ENCODE data around the gene FBF1. TPM values are rescaled to one million over a fixed set of nuclear protein-coding genes. Genes with fewer than 3 reads are reported as not detected.
A peak's percentile ranks its signal among the peaks of the same experiment; 100 is the strongest.

The FBF1 gene
- total and polyA plus RNA-seq, 2 of the 8 experiments (the other 6 are each of a cell fraction or from before 2014, with no cell fraction given): 8.1 to 13.1 TPM

GRCh38 chr17:75904749-75905521, 35.9 kb downstream of the FBF1 start, which contains the start of gene MRPL38:
Gene MRPL38 (minus strand): TSS chr17:75904884. CDS start chr17:75904875, 9 bp downstream.
- H3K4me2 ChIP-seq (ENCODE audit: insufficient read depth in 1 of 2, low read depth in 2 of 2, low read length in 2 of 2): peak within 1 kb of the TSS; percentile 64 to 70
- H3K4me3 ChIP-seq (ENCODE audit: extremely low read depth in 1 of 4, insufficient read depth in 2 of 4, low read depth in 3 of 4, low read length in 4 of 4): peak within 1 kb of the TSS; percentile 74 to 97 (median 89)
- no peak within 1 kb of the TSS for H4K91ac ChIP-seq (replicated peaks; ENCODE audit: insufficient read length, low read length)
- H3K23ac ChIP-seq (ENCODE audit: insufficient read length): no peak within 1 kb of the TSS
- 0 out of 2 replicates have a peak within 1 kb of the TSS, but pooled peaks have one; percentile 71 for H3K18ac ChIP-seq (ENCODE audit: extremely low read depth, low read length)
- H4K8ac ChIP-seq (ENCODE audit: extremely low read depth, insufficient read depth, low read length): peak within 1 kb of the TSS; percentile 93
- FAIRE-seq (no peak), DNase-seq (ENCODE audit: low read depth in 1 of 2, low spot score in 2 of 2) (peak; percentile 92 to 98)
- peak within 1 kb of the TSS; percentile 55 to 69 (median 62) for H3K9ac ChIP-seq (replicated peaks in 1 of 4; ENCODE audit: extremely low read depth in 1 of 4, low read depth in 3 of 4, low read length in 3 of 4)
- no peak within 1 kb of the TSS for H2BK120ac ChIP-seq (replicated peaks; ENCODE audit: low read depth, low read length)
- peaks cover 0 to 20% (median 10%) of the 10 kb centered on the region in 4 experiments; a peak in 7 of 8 replicates for H3K36me3 ChIP-seq (ENCODE audit: control insufficient read depth in 2 of 4, insufficient read depth in 4 of 4, low read length in 3 of 4)
- peaks cover 0 to 2% of the 10 kb centered on the region in 2 experiments for H4K20me1 ChIP-seq (replicated peaks in 1 of 2; ENCODE audit: control insufficient read depth in 1 of 2, insufficient read depth in 2 of 2, low read length in 2 of 2)
- no peak within 1 kb of the TSS for H2BK15ac ChIP-seq (ENCODE audit: low read length)
- H3K14ac ChIP-seq (ENCODE audit: insufficient read length): no peak within 1 kb of the TSS
- no peaks in the 10 kb centered on the region for H3K27me3 ChIP-seq (replicated peaks in 1 of 4; ENCODE audit: control insufficient read depth in 3 of 4, extremely low read depth in 1 of 4, insufficient read depth in 3 of 4, low read length in 3 of 4)
- no peak within 1 kb of the TSS for H2AFZ ChIP-seq (ENCODE audit: low read length)
- CTCF ChIA-PET (ENCODE audit: partially characterized antibody): interaction anchor here (0.6 to 51.3 kb wide), 26 partner anchors 8 to 484 kb away, joined by 3 to 885 read pairs (median 5); partner anchors contain the start of genes ACOX1, CDK3, TEN1 and WBP2
- peak within 1 kb of the TSS; percentile 83; the same call in 1 of the 2 replicates for H3K27ac ChIP-seq (ENCODE audit: low read depth, low read length)
- peaks cover 0 to 14% of the 10 kb centered on the region in 2 experiments; a peak in 2 of 4 replicates for H3K79me2 ChIP-seq (ENCODE audit: control insufficient read depth in 1 of 2, insufficient read depth in 2 of 2, low read length in 2 of 2)
- H2BK12ac ChIP-seq (ENCODE audit: low read depth, low read length): no peak within 1 kb of the TSS
- 21% methylated on average over 37 of the region's 69 CpGs; no CpG with 5 or more reads in 1 of the 2 experiments for WGBS, 2 experiments (ENCODE audit: extremely low coverage in 1 of 2, insufficient coverage in 1 of 2, insufficient read length in 1 of 2, insufficient replicate concordance in 2 of 2, low coverage in 1 of 2, low lambda C conversion rate in 2 of 2, missing lambda C conversion rate in 1 of 2)
- H2BK20ac ChIP-seq (ENCODE audit: low read length): no peak within 1 kb of the TSS
- peak within 1 kb of the TSS; percentile 39; the same call in 1 of the 2 replicates for H2AK5ac ChIP-seq (ENCODE audit: low read depth, low read length)
- H2BK5ac ChIP-seq (ENCODE audit: low read depth, low read length): no peak within 1 kb of the TSS
- no peaks in the 10 kb centered on the region; a peak in 1 of 7 replicates for H3K4me1 ChIP-seq (replicated peaks in 1 of 4; ENCODE audit: control insufficient read depth in 3 of 4, insufficient read depth in 4 of 4, low read length in 3 of 4)
- H3K56ac ChIP-seq (replicated peaks; ENCODE audit: insufficient read length, low read depth, low read length): peak within 1 kb of the TSS; percentile 82
- H4K5ac ChIP-seq (ENCODE audit: insufficient read length, low read depth, low read length): peak within 1 kb of the TSS; percentile 54
- H3K23me2 ChIP-seq (ENCODE audit: low read depth, low read length): peaks cover 3% of the 10 kb centered on the region; the same call in 1 of the 2 replicates
- no peaks in the 10 kb centered on the region for H3K9me3 ChIP-seq (ENCODE audit: insufficient read depth in 2 of 2, low read depth in 1 of 2, low read length in 1 of 2)
- POLR2A ChIA-PET (ENCODE audit: partially characterized antibody): interaction anchor here (0.7 to 4.6 kb wide), 20 partner anchors 10 to 198 kb away, joined by 3 to 31 read pairs (median 4); partner anchors contain the start of genes CDK3, EXOC7 and TRIM65
- no peaks in the 10 kb centered on the region; the same call in 1 of the 2 replicates for H3K79me1 ChIP-seq (ENCODE audit: low read depth, low read length)
- H3K4ac ChIP-seq (replicated peaks; ENCODE audit: insufficient read length, low read depth, low read length): peak within 1 kb of the TSS; percentile 94
- TF ChIP-seq RXRA (IDR thresholded peaks at IDR 0.05; ENCODE audit: insufficient read depth, low read depth, low read length) (no peak), RAD21 (IDR thresholded peaks at IDR 0.05 in 1 of 2, conservative IDR thresholded peaks at IDR 0.05 in 1 of 2; ENCODE audit: low read depth in 2 of 2, low read length in 2 of 2) (peak; percentile 91 to 95), CHD2 (IDR thresholded peaks at IDR 0.05; ENCODE audit: low read length) (no peak), MAFK (IDR thresholded peaks at IDR 0.05; ENCODE audit: low read depth, low read length) (no peak), ASH2L (IDR thresholded peaks at IDR 0.05; ENCODE audit: low read length) (no peak), SP4 (IDR thresholded peaks at IDR 0.05; ENCODE audit: low read length) (peak; percentile 97), HDAC2 (IDR thresholded peaks at IDR 0.05; ENCODE audit: borderline replicate concordance in 1 of 2, low read depth in 2 of 2, low read length in 2 of 2) (no peak), NRF1 (IDR thresholded peaks at IDR 0.05; ENCODE audit: low read depth, low read length) (no peak)
